HG03045 (cell line): Measurements from ENCODE around the gene GSE1.

ENCODE experiments used
- ATAC-seq: cut with Tn5 transposase; IDR thresholded peaks from one replicate; pipeline ENCODE4 v1.9.1; 2021; ENCODE audit warnings: mild to moderate bottlenecking, moderate library complexity; ENCODE audit not compliant: unreplicated experiment

Gene GSE1

DNA sequence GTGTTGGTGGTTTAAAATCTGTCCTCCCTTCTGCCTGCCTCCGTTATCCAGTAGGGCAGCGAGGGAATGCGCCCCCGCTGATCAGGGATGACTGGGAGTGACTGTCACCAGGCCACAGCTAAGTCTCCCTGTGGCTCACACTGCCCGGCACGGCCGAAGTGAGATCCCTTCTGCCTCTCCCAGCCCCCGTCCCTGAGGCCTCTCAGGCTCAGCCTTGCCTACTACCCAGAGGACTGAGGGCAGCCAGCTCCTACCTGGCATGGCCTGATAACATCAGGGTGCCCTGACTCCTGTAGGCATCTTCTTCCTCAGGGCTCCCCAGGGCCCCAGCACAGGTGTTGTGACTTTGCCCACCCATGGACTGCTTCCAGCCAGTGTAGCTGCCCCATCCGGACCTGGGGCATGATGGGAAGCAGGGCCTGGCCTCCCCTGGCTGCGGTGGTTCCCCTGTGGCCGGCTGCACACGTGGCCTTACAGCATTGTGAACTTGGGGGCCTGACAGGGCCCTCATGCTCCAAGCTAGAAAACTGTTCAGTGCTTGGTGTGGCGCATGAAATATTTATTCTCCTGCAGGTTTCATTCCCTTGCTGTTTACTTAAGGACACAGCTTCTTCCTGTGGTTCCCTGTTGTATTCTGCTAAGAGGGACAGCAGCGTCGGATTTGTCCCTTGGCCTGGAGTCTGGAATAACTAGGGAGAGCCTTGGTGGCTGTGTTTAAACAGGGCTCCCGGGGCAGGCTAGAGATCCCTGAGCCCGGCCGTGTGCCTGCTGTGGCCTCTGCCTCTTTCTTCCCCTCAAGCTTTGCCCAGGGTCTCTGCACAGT lies 45.6 kb downstream of the GSE1 start:
- ATAC-seq: no peak

DNA sequence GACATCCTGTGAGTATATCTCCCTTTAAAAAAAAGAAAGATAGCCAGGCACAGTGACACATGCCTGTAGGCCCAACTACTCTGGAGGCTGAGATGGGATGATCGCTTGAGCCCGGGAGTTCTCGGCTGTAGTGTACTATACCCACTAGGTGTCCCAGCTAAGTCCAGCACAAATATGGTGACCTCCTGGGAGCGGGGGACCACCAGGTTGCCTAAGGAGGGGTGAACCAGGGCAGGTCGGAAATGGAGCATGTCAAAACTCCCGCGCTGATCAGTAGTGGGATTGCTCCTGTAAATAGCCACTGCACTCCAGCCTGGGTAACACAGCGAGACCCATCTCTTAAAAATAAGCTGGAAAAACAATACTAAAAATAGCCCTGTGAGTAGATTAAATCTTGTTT lies 46.2 kb downstream of the GSE1 start:
- ATAC-seq: no peak

DNA sequence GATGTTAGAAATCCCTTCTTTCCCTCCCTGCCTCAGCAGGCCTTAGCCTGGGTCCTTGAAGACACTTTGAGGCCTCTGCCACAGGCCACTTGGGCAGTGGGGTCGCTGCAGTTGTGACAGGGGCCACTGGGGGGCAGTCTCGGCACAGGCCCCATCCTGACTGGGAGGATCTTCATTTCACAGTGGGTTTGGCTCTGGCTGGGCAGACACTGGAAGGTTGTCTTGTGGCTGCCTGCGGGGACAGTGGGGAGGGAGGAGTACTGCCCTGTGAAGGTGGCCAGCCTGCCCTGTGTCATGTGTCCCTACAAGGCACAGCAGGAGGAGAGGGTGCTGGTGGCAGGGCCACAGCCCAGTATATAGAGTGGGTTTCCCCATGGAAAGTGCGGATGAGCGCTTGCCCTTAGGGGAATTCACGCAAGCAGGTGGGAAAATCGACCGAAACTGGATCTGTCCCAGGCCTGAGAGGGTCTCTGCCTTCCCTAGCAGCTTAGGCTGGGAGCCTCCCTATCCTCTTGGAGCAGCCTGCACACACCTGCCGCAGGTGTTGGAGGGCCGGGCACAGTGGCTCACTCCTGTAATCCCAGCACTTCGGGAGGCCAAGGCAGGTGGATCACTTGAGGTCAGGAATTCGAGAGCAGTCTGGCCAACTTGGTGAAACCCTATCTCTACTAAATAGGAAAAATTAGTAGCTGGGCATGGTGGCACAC lies 46.8 kb downstream of the GSE1 start:
- ATAC-seq: no peak

DNA sequence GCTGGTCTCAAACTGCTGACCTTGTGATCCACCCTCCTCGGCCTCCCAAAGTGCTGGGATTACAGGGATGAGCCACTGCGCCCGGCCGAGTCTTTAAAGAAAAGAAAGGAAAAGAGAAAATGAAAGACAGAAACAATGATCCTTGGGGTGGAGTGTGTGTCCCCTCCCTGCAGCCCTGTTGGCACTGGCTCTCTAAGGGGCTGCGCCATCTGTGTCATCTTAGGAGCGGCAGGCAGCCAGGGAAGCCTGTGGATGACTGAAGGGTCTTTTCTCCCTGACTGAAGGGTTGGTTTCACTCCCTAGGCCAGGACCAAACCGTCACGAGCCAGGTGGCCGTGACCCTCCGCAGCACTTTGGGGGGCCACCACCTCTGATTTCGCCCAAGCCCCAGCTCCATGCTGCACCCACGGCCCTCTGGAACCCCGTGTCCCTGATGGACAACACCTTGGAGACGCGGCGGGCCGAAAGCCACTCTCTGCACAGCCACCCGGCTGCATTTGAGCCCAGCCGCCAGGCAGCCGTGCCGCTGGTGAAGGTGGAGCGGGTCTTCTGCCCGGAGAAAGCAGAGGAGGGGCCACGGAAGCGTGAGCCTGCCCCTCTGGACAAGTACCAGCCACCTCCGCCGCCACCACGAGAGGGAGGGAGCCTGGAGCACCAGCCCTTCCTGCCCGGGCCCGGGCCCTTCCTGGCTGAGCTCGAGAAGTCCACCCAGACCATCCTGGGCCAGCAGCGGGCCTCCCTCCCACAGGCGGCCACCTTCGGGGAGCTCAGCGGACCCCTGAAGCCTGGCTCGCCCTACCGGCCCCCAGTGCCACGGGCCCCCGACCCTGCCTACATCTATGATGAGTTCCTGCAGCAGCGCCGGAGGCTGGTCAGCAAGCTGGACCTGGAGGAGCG lies 48.0 kb downstream of the GSE1 start:
- no peak for ATAC-seq

DNA sequence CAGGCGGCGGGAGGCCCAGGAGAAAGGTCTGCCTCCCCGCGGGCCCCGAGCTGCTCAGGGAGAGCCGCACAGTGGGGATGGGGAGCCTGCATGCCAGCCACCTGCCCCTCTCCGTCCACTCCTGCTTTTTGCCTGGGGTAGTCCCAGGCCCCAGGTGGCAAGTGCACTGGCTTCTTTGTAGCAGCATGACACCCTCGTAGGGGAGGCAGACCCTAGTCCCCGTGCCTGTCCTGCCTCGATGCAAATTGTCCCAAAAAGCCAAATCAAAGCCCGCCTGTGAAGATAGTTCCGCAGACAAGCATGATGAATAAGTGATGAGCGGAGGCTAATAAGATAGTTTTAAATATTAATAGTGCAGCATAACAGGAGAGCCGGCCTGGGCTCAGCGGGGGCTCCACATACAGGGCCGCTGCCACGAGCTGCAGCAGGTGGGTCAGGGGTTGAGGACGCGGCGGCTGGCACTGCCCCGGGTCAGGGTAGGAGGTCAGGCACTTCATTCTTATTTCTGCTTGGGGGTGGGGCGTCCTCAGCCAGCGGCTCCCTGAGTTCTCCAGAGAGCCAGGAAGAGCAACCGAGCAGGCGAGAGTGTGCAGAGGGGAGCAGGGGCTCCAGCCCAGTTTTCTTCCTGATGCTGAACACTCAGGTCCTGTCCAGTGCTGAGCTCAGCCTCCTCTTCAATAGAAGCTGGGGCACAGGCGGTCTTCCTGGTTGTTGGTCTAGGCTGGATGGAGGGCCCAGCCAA lies 48.8 kb downstream of the GSE1 start:
- no peak for ATAC-seq

DNA sequence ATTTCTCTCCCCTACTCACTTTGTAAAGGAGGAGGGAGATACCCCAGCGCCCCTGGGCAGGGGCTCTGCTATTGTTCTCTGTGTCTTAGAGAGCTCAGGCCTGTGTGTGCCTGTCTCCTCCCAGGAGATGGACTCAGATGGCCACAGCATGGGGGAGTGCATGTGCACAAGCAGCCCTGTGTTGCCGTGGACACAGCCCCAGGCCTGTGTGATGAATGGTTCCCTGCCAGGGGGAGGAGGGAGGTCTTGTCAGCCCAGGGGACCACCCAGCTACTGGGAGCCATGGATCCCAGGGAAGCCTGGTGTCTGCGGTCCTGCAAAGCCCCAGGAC lies 49.3 kb downstream of the GSE1 start:
- ATAC-seq: no peak

DNA sequence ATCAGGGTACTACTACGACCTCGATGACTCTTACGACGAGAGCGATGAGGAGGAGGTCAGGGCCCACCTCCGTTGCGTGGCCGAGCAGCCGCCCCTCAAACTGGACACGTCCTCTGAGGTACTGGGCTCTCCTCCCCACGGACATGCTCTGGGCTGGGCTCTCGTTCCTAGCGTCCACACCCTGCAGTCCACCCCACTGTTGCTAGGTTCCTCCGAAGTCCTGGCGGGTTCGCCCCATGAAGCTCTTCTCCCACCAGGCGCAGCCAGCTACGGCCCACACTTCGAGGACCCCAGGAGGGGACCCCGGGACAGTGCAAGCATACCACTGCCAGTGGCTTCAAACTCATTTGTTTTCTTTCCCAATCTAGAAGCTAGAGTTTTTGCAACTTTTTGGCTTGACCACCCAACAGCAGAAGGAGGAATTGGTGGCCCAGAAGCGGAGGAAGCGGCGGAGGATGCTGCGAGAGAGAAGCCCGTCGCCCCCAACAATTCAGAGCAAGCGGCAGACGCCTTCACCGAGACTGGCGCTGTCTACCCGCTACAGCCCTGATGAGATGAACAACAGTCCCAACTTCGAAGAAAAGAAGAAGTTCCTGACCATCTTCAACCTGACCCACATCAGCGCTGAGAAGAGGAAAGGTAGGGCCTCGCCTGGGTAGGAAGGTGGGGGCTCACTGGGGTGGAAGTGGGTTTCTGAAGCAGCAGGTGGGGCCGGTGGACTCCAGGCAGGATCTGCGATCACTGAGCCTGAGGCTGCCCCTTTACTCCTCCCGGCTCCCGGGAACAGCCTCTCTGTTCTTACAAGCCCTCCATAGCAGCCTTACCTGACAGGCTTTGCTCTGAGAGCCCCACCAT lies 50.1 kb downstream of the GSE1 start:
- no peak for ATAC-seq

DNA sequence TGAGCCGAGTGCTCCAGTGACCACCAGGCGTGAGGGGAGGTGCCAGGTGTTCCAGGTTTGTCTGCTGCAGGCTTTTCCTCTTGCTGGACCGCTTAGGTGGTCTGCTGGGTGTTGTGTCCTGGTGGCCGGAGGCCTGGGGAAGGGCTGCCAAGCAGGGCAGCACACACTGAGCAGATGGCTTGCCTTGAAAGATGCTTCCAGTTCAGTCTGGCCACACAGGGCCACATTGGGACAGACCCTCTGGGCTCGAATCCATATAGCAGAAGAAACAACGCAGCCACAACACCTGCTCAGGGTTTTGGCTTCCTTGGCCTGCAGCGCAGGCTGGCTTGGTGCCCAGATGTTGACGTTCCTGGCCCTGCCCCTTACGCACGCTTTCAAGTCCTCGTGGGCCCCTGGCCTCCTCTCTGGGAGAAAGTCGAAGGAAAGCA lies 50.8 kb downstream of the GSE1 start:
- no peak for ATAC-seq

DNA sequence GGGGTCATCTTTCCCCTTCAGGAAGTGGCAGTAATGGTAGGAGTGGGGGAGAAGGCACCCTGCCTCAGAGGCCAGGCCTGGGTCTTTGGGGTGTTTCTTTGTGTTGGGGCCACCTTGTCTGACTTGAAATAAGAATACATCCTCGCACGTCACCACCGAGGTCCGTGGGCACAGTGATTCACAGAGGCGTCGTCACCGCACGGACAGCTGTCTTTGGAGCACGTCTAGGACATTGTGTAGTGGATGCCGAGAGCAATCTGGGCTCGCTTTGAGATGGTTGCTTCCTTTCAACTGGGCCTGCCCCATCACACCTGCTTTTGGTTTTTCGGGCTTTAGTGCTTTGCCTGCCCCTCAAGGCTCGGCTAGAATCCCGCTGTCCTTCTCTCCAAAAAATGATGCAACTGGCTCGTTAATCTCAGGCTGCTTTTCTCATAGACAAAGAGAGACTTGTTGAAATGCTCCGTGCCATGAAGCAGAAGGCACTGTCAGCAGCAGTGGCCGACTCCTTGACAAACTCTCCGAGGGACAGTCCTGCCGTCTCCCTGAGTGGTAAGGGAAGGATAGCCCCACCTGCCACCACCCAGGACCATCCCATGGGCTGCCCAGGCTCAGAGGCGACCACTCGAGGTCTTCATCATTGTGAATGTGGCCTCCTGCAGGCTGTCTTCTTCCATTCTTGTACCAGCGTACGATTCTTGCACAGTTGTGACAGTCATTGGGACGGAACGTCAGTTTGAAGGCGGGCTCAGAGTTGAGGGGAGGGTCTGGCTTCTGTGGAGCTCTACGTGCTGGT lies 51.7 kb downstream of the GSE1 start:
- no peak for ATAC-seq

DNA sequence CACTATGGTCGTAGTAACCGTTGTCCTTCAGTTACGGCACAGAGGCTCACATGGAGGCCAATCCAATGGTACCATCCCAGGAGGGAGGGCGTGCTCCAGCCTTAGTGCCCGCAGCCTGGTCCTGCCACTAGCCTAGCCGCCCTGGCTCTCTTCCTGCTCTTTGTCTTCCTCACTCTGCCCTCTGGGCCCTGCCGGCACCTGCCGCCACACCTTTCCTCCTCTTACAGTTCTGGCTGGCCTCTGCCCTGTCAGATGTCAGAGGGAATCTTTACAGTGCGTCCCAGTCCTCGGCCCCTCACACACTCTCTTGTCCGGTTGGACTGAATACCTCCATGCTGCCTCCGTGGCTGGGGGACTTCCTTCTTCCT lies 52.2 kb downstream of the GSE1 start:
- no peak for ATAC-seq

DNA sequence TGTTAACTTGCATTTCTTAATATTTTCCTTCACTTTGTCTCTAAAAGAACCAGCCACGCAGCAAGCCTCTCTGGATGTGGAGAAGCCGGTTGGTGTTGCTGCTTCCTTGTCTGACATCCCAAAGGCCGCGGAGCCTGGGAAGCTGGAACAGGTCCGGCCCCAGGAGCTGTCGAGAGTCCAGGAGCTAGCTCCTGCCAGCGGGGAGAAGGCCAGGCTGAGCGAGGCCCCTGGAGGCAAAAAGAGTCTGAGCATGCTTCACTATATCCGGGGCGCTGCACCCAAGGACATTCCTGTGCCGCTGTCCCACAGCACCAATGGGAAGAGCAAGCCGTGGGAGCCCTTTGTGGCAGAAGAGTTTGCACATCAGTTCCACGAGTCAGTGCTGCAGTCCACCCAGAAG lies 52.8 kb downstream of the GSE1 start:
- ATAC-seq: no peak

DNA sequence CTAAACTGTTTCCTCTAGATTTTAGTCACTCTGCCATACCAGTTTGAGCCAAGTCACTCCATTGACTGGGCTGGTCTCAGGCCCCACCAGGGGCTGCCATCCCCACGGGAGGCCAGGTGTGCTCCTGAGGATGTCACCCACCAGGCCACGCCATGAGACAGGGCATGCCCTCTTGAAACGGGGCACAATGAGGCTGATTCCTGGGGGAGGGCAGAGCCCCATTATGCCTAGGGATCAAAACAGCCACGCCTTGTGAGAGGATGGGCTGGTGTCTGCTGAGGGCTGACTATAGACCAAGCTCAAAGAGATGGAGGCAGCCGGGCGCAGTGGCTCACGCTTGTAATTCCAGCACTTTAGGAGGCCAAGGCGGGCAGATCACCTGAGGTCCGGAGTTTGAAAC lies 54.1 kb downstream of the GSE1 start:
- ATAC-seq: no peak

DNA sequence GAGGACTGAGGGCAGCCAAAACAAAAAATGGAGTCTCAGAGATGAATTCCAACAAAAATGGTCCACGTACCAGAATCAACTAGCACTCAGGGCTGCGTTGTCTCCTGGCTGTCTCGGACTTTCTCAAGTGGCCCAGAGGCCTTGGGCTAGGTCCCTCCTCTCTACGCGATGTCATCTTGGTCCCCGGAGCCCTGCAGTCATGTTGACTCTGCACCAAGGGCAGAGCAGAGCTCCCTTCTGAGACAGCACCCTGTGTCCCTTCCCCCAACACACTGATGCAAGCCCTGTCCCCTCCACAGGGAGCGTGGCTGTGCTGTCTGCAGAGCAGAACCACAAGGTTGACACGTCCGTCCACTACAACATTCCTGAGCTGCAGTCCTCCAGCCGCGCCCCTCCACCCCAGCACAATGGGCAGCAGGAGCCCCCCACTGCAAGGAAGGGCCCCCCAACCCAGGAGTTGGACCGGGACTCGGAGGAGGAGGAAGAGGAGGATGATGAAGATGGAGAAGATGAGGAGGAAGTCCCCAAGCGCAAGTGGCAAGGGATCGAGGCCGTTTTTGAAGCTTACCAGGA lies 54.8 kb downstream of the GSE1 start:
- ATAC-seq: no peak

DNA sequence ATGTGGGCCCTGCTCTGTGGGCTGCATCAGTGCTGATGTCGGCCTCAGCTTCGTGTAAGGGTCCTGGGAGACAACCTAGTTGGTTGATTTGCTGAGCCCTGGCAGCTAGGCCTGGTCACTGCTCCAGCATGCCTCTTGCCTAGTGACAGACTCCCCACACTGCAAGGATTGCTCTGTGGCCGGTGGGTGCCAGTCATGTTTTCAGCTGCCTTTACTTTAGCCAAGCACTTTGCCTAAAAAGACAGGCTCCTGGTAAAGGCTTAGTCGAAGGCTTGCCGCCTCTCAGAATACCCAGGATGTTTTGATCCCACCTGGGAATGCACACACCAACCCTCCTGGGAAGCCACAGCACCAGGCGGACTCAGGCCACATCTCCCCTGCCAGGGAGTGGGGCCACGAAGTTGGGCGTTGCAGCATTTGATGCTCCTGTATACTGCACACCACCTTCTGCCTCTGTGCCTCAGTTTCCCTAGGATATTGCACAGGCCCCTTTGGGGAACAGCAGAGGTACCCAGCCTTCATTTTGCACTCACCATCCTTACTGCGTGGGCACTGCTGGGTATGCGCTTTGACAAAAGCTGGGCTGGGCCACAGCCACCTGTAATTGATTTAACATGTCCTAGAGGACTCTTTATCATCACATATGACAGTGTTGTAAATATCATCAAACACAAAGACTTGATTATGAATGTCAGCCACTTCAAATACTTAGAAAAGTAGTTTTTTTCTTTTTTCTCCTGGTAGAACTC lies 55.7 kb downstream of the GSE1 start:
- ATAC-seq: no peak

DNA sequence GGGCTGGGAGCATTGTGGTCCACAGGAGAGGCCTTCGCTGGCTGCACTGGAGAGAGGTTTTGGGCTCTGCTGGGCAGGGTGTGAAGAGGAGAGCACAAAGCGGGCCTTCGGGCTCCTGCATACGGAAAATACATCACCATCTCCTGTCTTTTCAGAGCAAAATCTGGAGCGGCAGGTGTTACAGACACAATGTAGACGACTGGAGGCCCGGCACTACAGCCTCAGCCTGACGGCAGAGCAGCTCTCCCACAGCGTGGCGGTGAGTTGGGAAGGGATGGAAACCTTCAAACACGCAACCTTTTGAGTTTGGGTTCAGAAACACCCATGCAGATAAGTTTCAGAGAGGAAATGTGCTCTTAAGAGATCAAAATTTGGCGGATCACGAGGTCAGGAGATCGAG lies 57.7 kb downstream of the GSE1 start:
- ATAC-seq: no peak

DNA sequence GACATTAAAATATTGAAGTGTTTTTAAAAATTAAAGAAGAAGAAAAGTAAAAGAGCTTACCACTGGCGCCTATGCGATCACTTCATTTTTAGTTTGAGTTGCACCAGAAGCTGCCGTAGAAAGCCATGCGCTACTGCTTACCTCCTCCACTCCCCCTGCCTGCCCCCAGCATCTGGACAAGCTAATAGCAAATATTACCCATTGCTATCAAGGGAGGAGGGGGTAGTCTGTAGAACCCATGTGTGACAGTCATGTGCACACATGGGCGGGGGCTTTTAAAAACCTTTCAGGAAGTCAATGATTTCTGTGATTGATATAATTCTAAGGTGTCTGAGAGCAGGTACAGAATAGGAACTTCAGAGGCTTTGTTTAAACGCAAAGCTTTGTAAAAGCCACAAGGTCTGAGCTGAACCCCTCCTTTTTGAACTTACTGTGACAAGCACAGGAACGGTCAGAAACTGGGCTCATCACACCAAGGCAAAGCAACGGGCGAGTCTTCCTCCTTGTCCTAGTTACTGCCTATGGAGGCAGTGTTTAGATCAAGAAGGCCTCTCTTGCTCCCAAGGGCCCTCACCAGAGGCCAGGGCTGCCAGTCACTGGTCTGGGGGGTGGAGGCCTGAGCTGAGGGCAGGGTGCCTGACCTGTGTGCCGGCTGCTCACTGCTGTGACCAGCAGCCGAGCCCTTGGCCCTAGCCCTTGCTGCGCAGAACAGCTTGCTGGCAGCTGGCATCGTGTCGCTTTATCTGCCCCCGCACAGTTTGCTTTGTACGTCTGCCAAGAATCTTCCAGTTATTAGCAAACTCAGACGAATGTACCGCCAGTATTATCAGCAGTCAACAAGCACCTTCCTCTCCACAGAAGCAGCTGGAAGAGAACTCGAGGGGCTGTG lies 60.7 kb downstream of the GSE1 start:
- no peak for ATAC-seq

DNA sequence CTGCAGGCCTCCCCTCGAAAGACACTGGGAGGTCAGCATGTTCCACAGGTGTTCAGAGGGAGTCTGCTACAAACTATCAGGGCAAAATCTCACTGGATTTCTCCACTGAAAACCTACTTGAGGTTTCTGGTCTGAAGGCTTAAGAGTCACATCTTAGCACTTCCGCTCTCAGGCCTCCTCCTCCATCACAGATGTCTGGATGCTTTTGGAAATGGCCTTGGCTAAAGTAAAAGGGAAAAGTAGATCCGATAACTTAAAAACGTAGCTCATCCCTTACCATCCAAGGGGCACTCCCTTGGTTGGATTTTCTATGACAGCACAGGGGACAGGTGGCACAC lies 61.3 kb downstream of the GSE1 start:
- ATAC-seq: no peak
